Neural progenitor cell (in vitro differentiated cells): ENCODE measurements around the gene TENT5C. TPM values are rescaled to one million over a fixed set of nuclear protein-coding genes. Genes with fewer than 3 reads are reported as not detected.

Source experiments
- DNase-seq: peaks from one replicate; pipeline ENCODE4 v3.0.0-alpha.2; 2016; ENCODE audit warnings: low spot score
- H2AFZ ChIP-seq: fragments of 200-600 bp; sonication (generic); replicated peaks from 2 replicates; pipeline ENCODE4 v1.6.1; 2016; ENCODE audit warnings: antibody characterized with exemption
- H3F3A ChIP-seq: fragments of 200-600 bp; sonication (generic); 2 replicates; pipeline ENCODE4 v1.6.1; 2016; ENCODE audit warnings: antibody characterized with exemption, low read depth
- H3K27ac ChIP-seq: fragments of 200-600 bp; sonication (generic); 2 replicates; pipeline ENCODE4 v1.5.1; 2016; ENCODE audit warnings: mild to moderate bottlenecking
- H3K27me3 ChIP-seq: fragments of 200-600 bp; sonication (generic); 2 replicates; pipeline ENCODE4 v1.6.1; 2016; ENCODE audit warnings: mild to moderate bottlenecking, moderate library complexity
- H3K36me3 ChIP-seq: fragments of 200-600 bp; sonication (generic); 2 replicates; pipeline ENCODE4 v1.5.1; 2016
- H3K4me1 ChIP-seq: fragments of 200-600 bp; sonication (generic); 2 replicates; pipeline ENCODE4 v1.6.1; 2016; ENCODE audit warnings: mixed run types
- H3K4me2 ChIP-seq: fragments of 200-600 bp; sonication (generic); 2 replicates; pipeline ENCODE4 v1.6.1; 2016
- H3K4me3 ChIP-seq: fragments of 200-600 bp; sonication (generic); 2 replicates; pipeline ENCODE4 v1.5.1; 2016
- H3K79me2 ChIP-seq: fragments of 200-600 bp; sonication (generic); 2 replicates; pipeline ENCODE4 v1.6.1; 2016; ENCODE audit warnings: low read depth
- H3K9ac ChIP-seq: fragments of 200-600 bp; sonication (generic); 2 replicates; pipeline ENCODE4 v1.6.1; 2016
- H3K9me3 ChIP-seq: fragments of 200-600 bp; sonication (generic); 2 replicates; pipeline ENCODE4 v1.5.1; 2016; ENCODE audit warnings: low read depth
- H4K20me1 ChIP-seq: fragments of 200-600 bp; sonication (generic); 2 replicates; pipeline ENCODE4 v1.6.1; 2016; ENCODE audit warnings: low read depth
- H3K27ac Mint-ChIP-seq: 3 replicates; pipeline ENCODE4 v1.8.0; 2021; ENCODE audit warnings: mixed read lengths
- H3K27me3 Mint-ChIP-seq: 2 replicates; pipeline ENCODE4 v1.8.0; 2022; ENCODE audit warnings: low read depth, mild to moderate bottlenecking, inconsistent platforms, moderate library complexity, mixed read lengths; ENCODE audit not compliant: insufficient read depth
- H3K36me3 Mint-ChIP-seq: 3 replicates; pipeline ENCODE4 v1.8.0; 2021; ENCODE audit warnings: mixed read lengths
- H3K4me1 Mint-ChIP-seq: 3 replicates; pipeline ENCODE4 v1.8.0; 2021; ENCODE audit warnings: mixed read lengths
- H3K4me3 Mint-ChIP-seq: 3 replicates; pipeline ENCODE4 v1.8.0; 2021; ENCODE audit warnings: mild to moderate bottlenecking, moderate library complexity, mixed read lengths
- H3K9me3 Mint-ChIP-seq: 3 replicates; pipeline ENCODE4 v1.8.0; 2020; ENCODE audit warnings: mixed read lengths
- CTCF ChIP-seq: fragments of 200-600 bp; sonication (generic); IDR thresholded peaks from 2 replicates; pipeline ENCODE4 v1.5.1; 2017; ENCODE audit warnings: antibody characterized with exemption, mild to moderate bottlenecking
- EZH2 ChIP-seq: fragments of 200-600 bp; sonication (generic); IDR thresholded peaks from 2 replicates; pipeline ENCODE4 v1.6.1; 2017; ENCODE audit warnings: antibody characterized with exemption, mild to moderate bottlenecking, moderate library complexity
- EZH2phosphoT487 ChIP-seq: fragments of 200-600 bp; sonication (generic); IDR thresholded peaks from 2 replicates; pipeline ENCODE4 v1.6.1; 2017; ENCODE audit warnings: antibody characterized with exemption
- total RNA-seq: library from RNA; depleted of rRNA; stranded (reverse); fragments of >200 nt; gene quantifications from 2 replicates; pipeline ENCODE4 v1.2.3, GENCODE V29; 2015; ENCODE audit warnings: low replicate concordance

The TENT5C gene
- total RNA-seq, 1 donor from 2014 or later: 0.39 TPM

- Histone ChIP-seq H3K27me3 (no peaks in the 10 kb centered on the region), H4K20me1 (no peaks in the 10 kb centered on the region), H3K9ac (no peak overlapping the region), H3K4me2 (no peak overlapping the region), H3K27ac (no peak overlapping the region), H3K9me3 (no peaks in the 10 kb centered on the region), H3F3A (no peaks in the 10 kb centered on the region), H2AFZ (no peak overlapping the region), H3K36me3 (no peaks in the 10 kb centered on the region), H3K4me1 (no peaks in the 10 kb centered on the region), H3K4me3 (no peak overlapping the region), H3K79me2 (no peaks in the 10 kb centered on the region)
- no peak for DNase-seq
- TF ChIP-seq CTCF: no peak
- no peak for TF ChIP-seq EZH2phosphoT487
- no peak for TF ChIP-seq EZH2
- Mint-ChIP-seq H3K4me3 (no peak overlapping the region), H3K27me3 (peaks cover 4% of the 10 kb centered on the region), H3K4me1 (peaks cover 3% of the 10 kb centered on the region), H3K27ac (no peak overlapping the region), H3K9me3 (no peaks in the 10 kb centered on the region), H3K36me3 (no peaks in the 10 kb centered on the region)
Measured at GRCh38 chr1:117627546-117628130, 21.8 kb downstream of the TENT5C start.

- H3F3A ChIP-seq: no peaks in the 10 kb centered on the region
- no peak overlapping the region for H3K4me3 ChIP-seq
- TF ChIP-seq CTCF (no peak), EZH2 (no peak), EZH2phosphoT487 (no peak)
- DNase-seq: no peak
- H3K9me3 ChIP-seq: no peaks in the 10 kb centered on the region
- H3K27ac Mint-ChIP-seq: no peak overlapping the region
- no peaks in the 10 kb centered on the region for H3K79me2 ChIP-seq
- H3K4me1 ChIP-seq: no peaks in the 10 kb centered on the region
- H3K9ac ChIP-seq: no peak overlapping the region
- H3K36me3 ChIP-seq: no peaks in the 10 kb centered on the region
- H3K36me3 Mint-ChIP-seq: no peaks in the 10 kb centered on the region
- no peak overlapping the region for H3K4me3 Mint-ChIP-seq
- H2AFZ ChIP-seq: no peak overlapping the region
- H3K9me3 Mint-ChIP-seq: no peaks in the 10 kb centered on the region
- no peaks in the 10 kb centered on the region for H3K27me3 ChIP-seq
- H3K27ac ChIP-seq: no peak overlapping the region
- H4K20me1 ChIP-seq: no peaks in the 10 kb centered on the region
- no peak overlapping the region for H3K4me2 ChIP-seq
- peaks cover 4% of the 10 kb centered on the region for H3K27me3 Mint-ChIP-seq
- H3K4me1 Mint-ChIP-seq: peaks cover 6% of the 10 kb centered on the region
Measured at GRCh38 chr1:117628343-117628742, 22.5 kb downstream of the TENT5C start.

GRCh38 chr1:117629625-117630422, 24.0 kb downstream of the TENT5C start:
- no peak overlapping the region for H3K27ac Mint-ChIP-seq
- H3K4me3 Mint-ChIP-seq: no peak overlapping the region
- Histone ChIP-seq H3K27me3 (no peaks in the 10 kb centered on the region), H4K20me1 (no peaks in the 10 kb centered on the region), H3K4me3 (no peak overlapping the region), H2AFZ (no peak overlapping the region), H3K9ac (no peak overlapping the region), H3K79me2 (no peaks in the 10 kb centered on the region), H3K9me3 (no peaks in the 10 kb centered on the region), H3F3A (no peaks in the 10 kb centered on the region), H3K27ac (no peak overlapping the region), H3K4me2 (no peak overlapping the region), H3K4me1 (no peaks in the 10 kb centered on the region), H3K36me3 (no peaks in the 10 kb centered on the region)
- TF ChIP-seq CTCF (no peak), EZH2 (no peak), EZH2phosphoT487 (no peak)
- H3K9me3 Mint-ChIP-seq: no peaks in the 10 kb centered on the region
- peaks cover 6% of the 10 kb centered on the region for H3K4me1 Mint-ChIP-seq
- H3K27me3 Mint-ChIP-seq: peaks cover 4% of the 10 kb centered on the region
- H3K36me3 Mint-ChIP-seq: no peaks in the 10 kb centered on the region
- no peak for DNase-seq
